GM21737 (cell line): ENCODE data around the gene C17orf50.

Source experiments
- ATAC-seq: cut with Tn5 transposase; IDR thresholded peaks from one replicate; pipeline ENCODE4 v1.9.1; 2021; ENCODE audit warnings: mild to moderate bottlenecking, moderate library complexity; ENCODE audit not compliant: unreplicated experiment

C17orf50 gene

DNA sequence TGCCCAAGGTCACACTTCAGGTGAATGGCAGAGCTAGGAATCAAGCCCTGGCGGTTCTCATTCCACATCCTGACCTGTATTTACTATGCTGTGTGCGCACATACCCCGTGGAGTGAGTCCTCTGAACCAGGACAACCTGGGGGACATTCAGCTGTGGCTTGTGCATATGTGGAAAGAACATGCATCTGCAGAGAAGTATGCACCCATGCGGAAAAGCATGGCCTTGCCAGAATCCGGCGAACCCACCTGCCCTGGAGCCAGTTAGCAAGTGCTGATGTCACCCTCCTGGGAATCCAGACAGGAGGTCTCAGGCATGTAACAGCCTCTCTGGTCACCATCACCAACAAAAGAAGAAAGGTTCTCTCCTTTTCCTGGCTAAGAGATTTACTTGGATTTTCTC lies 27.3 kb upstream of the C17orf50 start:
- ATAC-seq, result no peak

- no peak for ATAC-seq
Measured at GRCh38 chr17:35734396-35734795, 26.3 kb upstream of the C17orf50 start.

DNA sequence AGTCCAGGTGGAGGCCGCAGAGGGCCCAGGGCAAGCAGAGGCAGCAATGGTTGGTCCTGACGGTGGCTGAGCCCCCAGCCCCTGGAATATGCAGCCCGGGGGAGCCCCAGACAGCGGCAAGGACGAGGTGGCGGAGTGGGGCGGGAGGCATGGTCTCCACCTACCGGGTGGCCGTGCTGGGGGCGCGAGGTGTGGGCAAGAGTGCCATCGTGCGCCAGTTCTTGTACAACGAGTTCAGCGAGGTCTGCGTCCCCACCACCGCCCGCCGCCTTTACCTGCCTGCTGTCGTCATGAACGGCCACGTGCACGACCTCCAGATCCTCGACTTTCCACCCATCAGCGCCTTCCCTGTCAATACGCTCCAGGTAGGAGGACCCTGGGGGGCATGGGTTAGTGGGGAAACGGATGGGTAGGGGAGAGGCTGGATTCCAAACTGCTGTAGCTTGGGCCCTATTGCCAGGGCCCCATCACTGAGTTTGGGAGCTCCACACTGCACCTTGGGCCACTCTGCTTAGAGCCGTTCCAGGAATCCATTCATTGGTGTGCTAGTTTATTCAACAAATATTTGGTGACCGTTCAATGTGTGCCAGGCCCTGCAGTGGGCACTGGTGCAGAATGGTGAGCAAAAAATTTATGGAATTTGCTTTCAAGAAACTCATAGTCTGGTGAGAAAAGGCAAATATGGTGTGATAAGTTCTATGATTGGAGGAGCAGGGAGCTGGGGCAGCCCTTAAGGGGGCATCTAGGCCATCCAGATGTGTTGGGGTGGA lies 25.5 kb upstream of the C17orf50 start:
- ATAC-seq, result no peak

DNA sequence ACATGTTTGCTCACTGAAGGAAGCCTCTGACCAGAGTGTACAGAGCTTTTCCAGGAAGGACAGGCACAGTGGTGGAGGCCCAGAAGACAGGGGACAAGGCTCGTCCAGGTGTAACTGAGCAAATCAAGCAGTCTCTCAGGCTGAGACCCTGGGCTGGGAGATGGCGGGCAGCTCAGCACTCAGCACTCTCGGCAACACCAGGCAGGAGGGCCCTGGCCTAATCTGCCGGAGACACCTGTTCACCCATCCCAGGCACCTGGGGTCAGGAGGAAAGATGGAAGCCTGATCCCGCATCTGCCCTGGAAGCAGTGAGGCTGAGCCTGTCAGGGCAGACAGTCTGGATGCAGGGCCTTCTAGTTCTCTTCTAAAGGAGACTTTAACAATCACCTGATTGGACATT lies 24.5 kb upstream of the C17orf50 start:
- ATAC-seq, result no peak

- no peak for ATAC-seq
Measured at GRCh38 chr17:35738519-35739133, 22.1 kb upstream of the C17orf50 start.

GRCh38 chr17:35740216-35740615 lies 20.5 kb upstream of the C17orf50 start:
- ATAC-seq, result no peak

GRCh38 chr17:35740997-35741931 lies 19.4 kb upstream of the C17orf50 start:
- no peak for ATAC-seq

DNA sequence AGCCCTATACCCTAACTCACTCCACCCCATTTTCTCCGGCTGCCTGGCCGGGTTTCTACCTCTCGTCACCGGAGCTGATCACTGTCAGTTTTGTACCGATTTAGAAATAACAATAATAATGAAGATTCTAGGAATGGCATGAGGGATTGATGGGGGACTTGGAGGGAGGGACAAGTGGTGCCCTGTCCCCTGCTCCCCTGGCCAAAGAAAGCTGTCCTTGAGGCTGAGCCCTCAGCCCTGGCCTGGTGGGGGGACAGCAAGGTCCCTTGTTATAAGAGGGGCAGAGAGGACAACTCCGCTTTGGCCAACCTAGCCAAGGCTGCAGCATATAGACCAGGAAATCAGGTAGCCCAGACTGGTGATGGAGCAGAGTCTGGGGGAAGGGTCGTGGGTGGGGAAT lies 18.2 kb upstream of the C17orf50 start:
- ATAC-seq, result no peak

GRCh38 chr17:35742896-35743477 lies 17.7 kb upstream of the C17orf50 start:
- no peak for ATAC-seq

DNA sequence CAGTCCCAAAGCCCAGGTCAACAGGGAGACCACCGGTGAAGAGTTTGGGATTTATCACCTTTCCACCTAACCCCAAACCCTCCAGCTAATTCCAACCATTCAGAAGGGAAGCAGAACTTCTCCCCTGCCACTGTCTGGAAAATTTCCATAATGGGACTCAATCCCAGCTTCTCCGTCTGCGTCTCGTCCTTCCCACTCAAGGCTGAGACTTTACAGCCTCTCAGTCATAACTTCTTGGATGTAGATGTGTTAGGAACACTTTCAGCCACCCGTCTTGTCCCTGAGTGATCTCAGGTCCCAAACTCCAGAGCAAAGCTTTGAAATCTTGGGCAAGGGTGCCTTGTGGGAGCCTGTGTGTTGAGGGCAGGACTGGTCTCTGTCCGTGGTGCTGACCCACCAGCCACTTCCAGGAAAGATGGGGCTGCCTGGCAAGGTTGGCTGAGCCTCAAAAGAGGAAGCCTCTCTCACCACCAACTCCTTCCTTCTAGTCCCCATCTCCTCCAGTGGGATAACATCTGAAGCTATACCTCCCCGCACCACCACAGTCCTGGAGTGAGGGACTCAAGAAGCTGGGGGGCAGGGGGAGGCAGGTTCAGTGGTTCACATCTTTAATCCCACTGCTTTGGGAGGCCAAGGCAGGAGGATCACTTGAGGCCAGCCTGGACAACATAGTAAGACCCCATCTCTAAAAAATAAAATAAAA lies 16.9 kb upstream of the C17orf50 start:
- ATAC-seq, result no peak

GRCh38 chr17:35744830-35745229 lies 15.9 kb upstream of the C17orf50 start:
- no peak for ATAC-seq

DNA sequence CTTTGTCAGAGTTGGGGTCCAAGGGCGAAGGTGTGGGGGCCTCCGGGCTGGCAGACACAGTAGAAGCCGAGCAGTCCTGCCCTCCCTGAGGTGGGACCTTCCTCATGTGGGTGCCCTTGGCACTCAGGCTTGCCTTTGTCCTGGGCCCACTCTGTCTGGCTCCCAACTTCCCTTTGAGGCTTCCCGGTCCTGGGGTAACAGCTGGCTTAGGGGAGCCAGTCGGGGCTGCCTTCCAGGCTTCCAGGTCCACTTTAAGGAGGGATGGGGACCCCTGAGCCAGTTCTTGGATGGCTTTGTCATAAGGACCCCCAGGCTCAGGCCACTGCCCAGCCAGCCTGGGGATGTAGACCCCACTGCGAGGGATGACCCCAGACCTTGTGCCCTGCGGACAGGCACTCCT lies 15.4 kb upstream of the C17orf50 start:
- no peak for ATAC-seq

DNA sequence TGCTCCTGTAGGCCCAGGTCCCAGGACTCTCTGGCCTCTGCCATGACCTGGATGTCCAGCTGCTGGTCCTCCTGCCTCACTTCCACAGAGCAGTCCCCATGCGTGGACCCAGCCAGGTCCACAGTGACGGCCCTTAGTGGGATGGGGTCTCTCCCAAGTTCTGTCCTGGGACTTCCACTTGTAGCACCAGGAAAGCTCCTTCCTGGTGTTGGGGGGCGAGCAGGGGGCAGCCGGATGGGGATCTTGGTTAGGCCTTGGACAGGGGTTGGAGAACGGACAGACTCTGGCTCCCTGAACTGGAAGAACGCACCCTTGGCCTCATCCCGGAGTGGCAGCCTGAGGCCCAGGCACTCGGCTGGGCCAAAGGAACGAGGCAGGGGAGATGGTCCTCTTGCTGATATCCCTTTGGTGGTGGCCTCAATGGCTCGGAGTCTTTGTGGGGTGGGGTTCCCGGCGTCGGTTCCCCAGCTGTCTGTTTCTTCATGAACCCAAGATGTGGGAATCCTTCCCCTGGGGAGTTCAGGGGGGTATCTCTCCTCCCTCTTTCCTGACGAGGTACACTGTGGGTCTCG lies 14.9 kb upstream of the C17orf50 start:
- ATAC-seq, result no peak

DNA sequence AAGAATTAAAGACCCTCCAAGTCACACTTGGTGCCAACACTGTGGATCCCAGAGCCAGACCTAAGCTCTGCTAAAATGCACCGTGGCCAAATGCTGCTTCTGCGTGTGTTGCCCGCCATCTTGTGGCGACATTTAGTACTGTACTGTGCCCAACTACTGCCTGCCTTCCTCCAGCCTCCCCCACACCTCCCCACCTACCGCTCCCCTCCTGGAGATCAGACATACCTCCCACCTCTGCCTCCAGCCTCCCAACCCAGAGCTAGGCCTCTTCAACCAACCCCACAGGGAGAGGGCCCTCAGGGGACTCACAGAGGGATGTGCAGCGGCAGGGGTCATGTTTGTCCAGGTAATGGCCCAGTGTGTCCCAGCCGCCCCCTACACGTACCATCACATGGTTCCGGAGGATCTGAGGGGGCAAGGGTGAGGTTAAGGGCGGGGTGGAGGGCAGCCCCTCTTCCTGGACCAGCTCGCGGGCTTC lies 13.1 kb upstream of the C17orf50 start:
- ATAC-seq, result no peak

DNA sequence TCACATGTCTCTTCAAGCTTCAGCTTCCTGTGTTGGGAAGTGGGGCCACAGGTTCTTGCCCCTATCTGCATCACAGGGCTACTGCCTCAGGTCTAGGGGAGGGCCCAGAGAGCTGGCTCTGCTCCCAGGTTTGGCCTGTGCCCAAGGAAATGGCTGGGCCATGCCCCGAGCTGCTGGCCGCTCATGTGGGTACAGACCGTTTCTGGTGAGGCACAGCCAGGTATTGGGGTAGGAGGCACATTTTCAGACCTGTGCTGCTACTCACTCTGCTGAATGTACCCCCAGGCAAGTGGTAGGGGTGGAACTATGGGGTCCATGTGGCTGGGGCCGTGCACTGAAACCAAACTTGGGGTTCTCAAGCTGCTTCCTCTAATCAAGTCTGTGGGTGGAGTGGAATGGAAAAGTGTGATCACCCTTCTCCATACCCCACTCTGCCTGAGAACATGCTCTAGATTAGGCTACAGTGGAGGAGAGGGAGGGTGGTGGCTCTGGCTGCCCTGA lies 12.3 kb upstream of the C17orf50 start:
- no peak for ATAC-seq

- ATAC-seq, result no peak
Measured at GRCh38 chr17:35748979-35749378, 11.7 kb upstream of the C17orf50 start.

DNA sequence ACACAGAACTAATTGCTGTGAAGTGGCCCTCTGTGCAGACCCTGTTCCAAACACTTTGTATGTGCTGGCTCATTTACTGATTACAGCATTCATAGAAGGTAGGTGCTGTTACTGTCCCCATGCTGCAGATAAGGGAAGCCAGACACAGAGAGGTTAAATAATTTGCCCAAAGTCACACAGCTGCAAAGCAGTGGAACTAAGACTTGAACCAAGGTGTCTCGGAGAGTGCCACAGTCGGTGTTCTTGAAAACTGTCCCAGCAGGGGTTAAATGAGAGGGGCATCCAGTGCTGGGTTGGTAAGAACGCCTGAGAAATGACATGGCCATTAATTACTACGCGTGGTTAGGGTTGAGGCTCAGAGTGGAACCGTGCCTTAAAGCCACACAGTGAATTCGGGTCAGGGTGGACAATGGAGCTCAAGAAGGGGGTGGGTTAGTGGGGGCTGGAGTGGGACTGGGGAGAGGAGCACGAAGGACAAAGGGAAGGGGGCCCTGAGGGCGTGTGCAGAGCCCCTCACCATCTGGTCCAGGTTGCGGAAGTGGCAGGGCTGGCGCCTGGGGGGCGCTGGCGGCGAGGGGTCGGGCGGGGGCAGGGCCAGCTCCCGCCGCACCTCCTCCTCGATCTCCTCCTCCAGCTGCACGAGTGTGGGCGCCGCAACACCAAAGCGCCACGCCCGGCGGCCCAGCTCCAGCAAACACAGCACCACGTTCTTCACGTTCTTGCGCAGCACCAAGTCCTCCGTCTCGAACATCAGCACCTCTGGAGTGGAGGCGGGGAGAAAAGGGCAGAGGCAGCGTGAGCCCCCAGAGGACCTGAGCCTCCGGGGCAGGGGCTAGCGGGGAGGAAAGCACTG lies 10.9 kb upstream of the C17orf50 start:
- ATAC-seq, result no peak

DNA sequence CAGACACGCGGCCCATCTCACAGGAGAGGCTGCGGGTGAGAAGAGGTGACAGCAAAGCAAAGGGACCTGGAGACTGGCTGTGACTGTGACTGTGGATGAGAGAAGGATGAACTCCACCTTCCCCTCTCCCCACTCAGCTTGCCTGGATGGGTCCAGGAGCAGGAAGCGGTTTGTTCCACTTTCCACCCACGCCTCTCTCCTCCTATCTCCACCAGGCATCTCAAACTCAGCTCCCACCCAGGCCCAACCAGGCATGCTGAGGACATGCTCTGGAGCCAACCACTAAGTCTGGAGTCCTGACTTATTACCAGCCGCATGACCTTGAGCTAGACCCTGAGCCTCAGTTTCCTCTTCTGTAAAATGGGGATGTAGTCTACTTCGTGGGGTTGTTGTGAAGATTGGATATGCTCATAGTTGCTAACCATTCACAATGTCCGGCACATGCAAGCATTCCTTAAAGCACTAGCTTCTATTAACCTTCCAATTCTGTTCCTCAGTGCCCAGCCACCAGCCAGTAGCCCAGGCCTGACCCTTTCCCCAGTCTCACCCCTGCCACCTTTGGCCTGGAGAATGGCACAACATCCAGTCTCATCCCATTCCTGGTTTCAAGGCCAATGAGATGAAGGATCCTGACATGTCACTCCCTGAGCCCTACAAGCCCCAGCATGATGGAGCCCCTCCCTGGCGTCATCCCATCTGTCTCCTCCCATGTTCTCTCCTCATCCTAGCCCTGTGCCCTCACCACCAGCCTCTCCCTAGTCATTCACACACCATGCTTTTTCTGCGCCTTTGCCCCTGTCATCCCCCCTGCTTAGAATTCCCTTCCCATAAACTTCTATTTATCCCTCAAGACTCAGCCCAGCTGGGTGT lies 9.9 kb upstream of the C17orf50 start:
- no peak for ATAC-seq
